HG02642 (cell line): ENCODE data around the gene CTIF.

Experiments used
- ATAC-seq: cut with Tn5 transposase; IDR thresholded peaks from one replicate; pipeline ENCODE4 v1.9.1; 2021; ENCODE audit warnings: mild to moderate bottlenecking; ENCODE audit not compliant: unreplicated experiment, poor library complexity

Gene CTIF

GRCh38 chr18:48531908-48532307 is 6.9 kb upstream of the CTIF start:
- no peak for ATAC-seq

DNA sequence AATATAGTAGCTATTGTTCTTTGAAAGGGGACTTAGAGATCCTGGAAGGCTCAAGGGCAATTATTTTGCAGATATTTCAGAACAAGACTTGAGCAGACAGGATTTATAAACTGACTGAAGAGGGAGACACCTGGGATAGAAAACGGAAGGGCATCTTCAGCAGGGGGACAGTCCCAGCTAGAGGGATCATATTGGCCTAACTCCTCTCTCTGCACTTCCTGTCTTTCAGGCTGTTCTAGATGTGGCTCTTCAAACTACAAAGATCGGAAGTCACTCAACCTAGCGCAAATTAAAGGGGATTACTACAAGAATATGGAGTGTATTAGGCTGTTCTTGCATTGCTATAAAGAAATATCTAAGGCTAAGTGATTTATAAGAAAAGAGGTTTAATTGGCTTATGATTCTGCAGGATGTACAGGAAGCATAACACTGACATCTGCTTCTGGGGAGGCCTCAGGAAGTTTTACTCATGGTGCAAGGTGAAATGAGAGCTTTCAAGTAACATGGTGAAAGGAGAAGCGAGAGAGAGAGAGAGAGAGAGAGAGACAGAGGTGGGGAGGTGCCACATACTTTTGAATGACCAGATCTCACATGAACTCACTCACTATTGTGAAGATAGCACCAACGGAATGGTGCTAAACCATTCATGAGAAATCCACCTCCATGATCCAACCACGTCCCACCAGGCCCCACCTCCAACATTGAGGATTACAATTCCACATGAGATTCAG is 5.3 kb upstream of the CTIF start:
- no peak for ATAC-seq

- ATAC-seq, result no peak
Measured at GRCh38 chr18:48534364-48534763, 4.5 kb upstream of the CTIF start.

DNA sequence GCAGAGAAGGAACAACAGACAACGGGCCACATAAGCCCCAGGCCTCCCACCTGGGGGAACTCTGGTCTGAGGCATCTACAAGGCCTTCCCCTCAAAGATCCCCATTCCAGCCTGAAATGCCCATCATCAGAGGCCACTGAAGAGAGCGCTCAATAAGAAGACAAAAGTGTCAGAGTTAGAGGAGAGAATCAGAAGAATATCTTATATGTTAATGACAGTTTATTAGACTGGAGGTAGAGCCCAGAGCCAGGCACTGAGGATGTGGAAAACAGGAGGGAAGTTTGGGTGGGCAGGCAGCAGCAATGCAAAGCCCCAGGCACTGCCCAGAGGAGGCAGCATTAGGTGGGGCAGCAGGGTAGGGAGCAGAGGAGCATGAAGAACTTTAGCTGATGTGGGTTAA is 2.9 kb upstream of the CTIF start:
- ATAC-seq, result no peak

- ATAC-seq, result no peak
Measured at GRCh38 chr18:48536516-48536915, 2.3 kb upstream of the CTIF start.

GRCh38 chr18:48539406-48540250 is 797 bp downstream of the CTIF start:
- ATAC-seq, result no peak

DNA sequence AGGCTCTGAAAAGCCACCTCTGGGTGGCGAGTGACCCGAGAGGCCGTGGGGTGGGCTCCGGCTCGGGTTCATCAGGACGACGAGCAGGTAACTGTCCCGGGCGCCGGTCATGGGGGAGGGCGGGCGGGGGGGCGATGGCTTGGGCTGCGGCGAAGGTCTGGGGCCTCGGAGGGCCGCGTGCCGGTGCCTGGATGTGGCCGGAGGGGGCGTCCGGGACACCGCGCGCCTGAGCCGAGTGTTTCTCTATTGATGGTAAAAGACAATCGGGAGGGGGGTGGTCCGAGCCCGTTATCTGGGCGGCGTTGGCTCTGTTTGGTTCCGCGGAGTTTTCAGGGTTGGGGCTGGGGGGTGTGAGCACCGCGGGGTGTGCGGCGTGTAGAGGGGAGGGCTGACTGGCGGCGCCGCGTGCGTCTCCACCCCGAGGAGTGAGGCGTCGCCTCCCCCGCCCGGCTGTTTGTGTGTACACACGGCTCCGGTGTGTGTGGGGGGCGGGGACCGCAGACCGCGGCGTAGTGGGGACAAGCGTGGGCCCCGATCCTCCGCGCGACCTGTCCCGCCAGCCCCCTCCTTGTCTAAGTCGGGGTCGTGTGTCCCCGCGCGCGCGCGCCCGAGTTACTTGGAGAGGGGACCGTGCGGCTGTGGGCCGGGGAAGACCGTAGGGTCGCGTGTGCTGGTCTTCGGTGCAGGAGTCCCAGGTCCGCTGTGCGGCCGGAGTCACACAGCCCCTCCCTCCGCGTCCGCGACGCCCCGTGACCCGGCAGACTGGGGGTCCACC is 1.6 kb downstream of the CTIF start:
- ATAC-seq, result peak; percentile 37

GRCh38 chr18:48541026-48541746 is 2.4 kb downstream of the CTIF start:
- ATAC-seq, result peak; percentile 39

GRCh38 chr18:48541747-48542400 is 3.0 kb downstream of the CTIF start:
- no peak for ATAC-seq

- ATAC-seq, result no peak
Measured at GRCh38 chr18:48542513-48543181, 3.8 kb downstream of the CTIF start.

- ATAC-seq, result no peak
Measured at GRCh38 chr18:48543228-48543627, 4.4 kb downstream of the CTIF start.

DNA sequence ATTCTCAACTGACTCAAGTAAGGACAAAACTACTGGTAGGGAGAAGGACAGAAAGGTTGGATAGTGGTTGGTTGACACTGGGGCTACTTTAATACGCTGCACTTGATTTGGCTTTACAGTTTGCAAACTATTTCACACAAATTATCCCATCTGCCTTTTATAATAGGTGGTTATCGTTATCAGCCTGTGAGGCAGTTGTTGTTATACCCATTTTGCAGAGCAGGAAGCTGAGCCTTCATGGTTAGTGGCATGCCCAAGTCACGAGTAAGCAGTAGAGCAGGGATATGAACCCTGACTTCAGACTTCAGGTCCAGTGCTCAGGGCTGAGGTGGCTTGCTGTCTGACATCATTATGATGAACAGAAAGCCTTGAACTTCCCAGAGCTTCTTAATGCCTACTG is 5.3 kb downstream of the CTIF start:
- ATAC-seq, result no peak

DNA sequence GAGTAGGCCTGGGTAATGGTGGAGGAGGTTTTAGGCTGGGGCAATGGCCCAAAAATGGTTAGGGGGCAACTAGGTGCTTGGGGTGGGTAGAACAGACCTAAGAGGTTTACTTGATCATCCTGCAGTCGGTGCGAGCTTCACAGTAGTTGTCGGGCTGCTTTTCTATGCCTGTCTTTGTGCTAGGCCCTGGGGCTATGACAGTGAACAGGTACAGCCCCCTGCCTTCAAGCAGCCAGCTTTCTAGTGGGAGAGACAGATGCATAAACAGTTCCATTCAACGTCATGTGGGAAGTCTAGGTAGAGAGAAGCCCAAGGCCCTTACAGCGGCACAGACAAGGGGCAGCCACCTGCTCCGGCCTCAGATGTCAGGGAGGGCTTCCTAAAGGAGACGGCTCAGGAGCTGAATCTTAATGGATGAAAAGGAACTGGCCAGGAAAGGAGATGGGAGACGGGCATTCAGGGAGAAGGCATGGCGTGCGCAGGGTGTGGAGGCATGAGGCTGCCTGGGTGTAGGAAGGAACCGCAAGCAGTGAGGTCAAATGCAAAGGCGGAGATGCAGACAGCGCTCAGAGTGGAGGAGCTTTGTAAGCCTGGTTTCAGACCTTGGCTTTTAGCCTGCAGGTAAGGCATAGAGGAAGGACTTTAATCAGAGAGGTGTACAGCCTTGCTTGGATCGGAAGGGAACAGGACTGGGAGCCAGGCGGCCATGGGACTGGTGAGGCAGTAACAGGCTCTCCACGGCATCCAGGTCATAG is 6.0 kb downstream of the CTIF start:
- ATAC-seq, result no peak

DNA sequence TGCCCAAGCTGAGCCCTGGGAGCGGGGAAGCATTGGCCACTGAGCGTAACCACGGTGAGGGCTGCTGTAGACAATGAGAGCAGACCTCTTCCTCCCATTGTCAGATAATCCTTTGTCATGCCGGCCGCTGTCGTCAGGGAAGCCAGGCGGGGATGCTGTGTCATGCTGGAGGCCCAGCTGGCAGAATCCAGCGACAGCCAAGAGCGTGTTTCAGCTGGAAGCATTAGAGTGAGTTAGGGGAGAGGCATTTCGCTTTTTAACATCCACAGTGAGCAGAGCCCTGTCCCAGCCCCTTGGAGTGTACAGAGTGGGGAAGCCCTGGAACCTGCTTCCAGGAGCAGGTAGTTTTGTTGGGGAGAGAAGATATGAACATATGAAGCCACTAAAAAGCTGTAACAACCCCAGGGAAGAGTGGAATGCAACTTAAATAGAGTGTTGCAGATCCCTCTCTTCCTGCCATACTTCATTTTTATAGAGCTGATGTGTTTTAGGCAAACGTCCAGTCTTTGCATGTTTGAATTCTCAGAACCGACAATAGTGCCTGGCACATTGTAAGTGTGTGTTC is 7.0 kb downstream of the CTIF start:
- ATAC-seq, result no peak

DNA sequence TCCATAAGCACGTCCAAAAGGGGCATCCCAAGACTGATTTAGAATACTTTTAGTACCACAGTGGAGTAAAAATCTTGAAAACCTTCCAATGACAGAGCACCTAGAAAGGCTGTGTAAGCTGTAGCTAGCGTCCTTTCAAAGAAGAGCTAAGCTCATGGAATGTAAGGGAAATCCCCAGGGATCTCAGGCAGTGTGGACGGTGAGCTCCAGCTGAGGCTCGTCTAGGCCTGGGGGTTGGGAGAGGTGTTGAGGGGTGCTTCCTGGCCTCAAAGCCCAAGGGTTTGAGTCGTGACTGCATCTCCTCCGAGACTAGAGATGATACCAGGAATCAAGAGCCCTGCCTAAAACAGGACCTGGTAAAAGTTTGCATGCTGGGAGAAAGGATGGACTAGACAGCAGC is 7.6 kb downstream of the CTIF start:
- no peak for ATAC-seq

DNA sequence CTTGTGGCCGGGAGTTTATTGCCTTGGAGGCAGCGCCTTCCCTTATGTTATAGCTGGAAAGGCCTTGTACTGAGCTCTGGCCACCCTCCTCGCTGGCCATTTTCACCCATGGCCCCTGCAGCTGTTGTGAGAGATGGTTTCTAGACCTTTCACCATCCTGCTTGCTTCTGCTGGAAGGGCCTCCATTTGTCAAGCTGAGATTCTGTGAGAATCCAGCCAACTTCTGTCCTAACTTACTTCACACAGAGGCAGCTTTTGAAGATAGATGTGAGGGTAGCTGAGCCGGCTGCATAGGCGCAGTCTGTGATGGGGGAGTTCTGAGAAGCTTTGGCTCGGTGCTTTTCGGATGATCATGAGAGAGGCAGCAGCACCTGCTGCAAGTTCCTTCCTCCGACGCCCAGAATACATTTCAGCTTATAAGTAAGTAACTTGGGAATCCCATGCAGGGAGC is 8.7 kb downstream of the CTIF start:
- ATAC-seq, result no peak

DNA sequence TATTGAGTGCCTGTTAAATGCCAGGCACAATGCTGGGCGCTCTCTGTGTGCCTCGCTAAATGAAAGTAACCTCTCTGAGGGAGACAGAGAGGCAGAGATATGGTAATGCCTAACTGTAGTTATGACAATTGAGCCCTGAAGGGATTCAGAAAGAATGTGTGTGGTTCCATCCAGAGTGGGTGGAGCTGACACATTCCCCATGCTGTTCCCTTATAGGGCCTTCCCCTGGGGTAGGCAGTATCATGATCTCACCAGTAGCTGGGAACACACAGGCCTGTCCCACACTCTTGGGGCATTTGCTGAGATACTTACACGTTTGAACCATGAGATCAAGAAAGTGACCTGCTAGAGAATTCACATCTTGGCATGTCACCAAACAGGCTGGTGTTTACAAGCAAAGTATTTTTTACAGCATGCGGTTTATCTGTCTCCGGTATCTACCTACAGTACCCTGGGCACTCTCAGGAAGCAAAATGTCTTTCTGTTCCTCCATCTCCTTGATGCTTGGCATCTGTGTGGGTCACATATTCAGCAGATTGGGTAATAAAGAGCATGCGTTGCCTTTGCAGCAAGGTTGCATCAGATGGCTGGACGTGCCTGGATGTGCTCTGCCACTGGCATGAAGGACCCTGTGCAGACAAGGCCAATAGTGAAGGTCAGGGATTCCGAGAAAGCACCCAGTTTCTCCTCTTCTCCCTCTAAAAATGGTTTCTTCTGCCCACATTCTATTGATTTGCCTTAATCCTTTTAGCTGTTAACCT is 9.4 kb downstream of the CTIF start:
- ATAC-seq, result no peak

DNA sequence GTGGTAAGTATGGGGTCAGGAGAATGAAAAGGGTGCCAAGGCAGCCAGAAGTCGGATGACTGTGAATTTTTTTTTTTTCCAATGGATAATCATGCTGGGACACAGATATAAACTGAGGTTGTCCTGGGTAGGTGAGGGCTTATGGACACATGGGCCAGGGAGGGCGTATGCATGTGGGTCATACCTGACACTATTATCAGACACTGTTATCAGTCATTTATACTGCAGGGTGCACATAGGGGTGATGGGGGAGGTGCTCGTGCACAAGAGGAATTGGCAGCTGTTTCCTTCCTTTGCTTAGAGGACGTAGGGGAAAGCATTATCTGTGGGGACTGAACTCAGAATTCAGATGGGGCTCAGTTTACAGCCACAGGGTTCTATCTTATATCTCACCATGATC is 10.1 kb downstream of the CTIF start:
- no peak for ATAC-seq
